Measurements from ENCODE around the gene SLC35B2. TPM values are rescaled to one million over a fixed set of nuclear protein-coding genes. Genes with fewer than 3 reads are reported as not detected.
"Not testable (repeated sequence)": the region's sequence is repeated elsewhere in the genome, so short reads cannot be mapped to it uniquely, and the experiment has no call there.

Gene SLC35B2
- total and polyA plus RNA-seq, 2 experiments from 2014 or later = 14.0 to 30.9 TPM

DNA sequence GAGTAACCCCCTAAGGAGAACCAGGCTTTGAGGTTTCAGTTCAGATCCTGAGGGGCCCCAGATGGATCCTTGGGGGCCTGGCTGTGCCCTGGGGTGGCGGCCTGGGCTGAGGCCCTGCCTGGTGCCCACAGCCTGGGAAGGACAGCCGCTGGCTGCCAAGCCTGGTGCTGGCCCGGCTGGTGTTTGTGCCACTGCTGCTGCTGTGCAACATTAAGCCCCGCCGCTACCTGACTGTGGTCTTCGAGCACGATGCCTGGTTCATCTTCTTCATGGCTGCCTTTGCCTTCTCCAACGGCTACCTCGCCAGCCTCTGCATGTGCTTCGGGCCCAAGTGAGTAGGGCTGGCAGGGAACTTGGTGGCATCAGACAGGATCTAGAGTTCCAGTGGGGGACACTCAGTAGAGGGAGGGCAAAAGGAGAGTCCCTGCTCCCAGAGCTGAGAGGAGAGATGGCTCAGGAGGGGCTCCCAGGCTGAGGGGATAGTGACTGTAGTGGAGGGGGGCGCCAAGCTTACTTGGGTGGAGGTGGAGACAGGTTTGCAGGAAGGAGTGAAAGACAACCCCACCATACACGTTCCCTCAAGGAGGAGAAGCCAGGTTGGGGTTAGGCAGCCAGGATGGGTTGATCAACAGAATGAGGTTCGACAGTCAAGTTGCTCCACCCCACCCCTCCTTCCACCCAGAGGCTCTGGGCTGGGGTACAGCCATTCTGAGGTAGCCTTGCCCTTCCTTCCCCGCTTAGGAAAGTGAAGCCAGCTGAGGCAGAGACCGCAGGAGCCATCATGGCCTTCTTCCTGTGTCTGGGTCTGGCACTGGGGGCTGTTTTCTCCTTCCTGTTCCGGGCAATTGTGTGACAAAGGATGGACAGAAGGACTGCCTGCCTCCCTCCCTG lies 24.4 kb downstream of the SLC35B2 start (continued):
- TF ChIP-seq, protein P1, sequence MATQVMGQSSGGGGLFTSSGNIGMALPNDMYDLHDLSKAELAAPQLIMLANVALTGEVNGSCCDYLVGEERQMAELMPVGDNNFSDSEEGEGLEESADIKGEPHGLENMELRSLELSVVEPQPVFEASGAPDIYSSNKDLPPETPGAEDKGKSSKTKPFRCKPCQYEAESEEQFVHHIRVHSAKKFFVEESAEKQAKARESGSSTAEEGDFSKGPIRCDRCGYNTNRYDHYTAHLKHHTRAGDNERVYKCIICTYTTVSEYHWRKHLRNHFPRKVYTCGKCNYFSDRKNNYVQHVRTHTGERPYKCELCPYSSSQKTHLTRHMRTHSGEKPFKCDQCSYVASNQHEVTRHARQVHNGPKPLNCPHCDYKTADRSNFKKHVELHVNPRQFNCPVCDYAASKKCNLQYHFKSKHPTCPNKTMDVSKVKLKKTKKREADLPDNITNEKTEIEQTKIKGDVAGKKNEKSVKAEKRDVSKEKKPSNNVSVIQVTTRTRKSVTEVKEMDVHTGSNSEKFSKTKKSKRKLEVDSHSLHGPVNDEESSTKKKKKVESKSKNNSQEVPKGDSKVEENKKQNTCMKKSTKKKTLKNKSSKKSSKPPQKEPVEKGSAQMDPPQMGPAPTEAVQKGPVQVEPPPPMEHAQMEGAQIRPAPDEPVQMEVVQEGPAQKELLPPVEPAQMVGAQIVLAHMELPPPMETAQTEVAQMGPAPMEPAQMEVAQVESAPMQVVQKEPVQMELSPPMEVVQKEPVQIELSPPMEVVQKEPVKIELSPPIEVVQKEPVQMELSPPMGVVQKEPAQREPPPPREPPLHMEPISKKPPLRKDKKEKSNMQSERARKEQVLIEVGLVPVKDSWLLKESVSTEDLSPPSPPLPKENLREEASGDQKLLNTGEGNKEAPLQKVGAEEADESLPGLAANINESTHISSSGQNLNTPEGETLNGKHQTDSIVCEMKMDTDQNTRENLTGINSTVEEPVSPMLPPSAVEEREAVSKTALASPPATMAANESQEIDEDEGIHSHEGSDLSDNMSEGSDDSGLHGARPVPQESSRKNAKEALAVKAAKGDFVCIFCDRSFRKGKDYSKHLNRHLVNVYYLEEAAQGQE (IDR thresholded peaks at IDR 0.05; ENCODE audit: unreplicated experiment) = no peak
- TF ChIP-seq, protein P2, sequence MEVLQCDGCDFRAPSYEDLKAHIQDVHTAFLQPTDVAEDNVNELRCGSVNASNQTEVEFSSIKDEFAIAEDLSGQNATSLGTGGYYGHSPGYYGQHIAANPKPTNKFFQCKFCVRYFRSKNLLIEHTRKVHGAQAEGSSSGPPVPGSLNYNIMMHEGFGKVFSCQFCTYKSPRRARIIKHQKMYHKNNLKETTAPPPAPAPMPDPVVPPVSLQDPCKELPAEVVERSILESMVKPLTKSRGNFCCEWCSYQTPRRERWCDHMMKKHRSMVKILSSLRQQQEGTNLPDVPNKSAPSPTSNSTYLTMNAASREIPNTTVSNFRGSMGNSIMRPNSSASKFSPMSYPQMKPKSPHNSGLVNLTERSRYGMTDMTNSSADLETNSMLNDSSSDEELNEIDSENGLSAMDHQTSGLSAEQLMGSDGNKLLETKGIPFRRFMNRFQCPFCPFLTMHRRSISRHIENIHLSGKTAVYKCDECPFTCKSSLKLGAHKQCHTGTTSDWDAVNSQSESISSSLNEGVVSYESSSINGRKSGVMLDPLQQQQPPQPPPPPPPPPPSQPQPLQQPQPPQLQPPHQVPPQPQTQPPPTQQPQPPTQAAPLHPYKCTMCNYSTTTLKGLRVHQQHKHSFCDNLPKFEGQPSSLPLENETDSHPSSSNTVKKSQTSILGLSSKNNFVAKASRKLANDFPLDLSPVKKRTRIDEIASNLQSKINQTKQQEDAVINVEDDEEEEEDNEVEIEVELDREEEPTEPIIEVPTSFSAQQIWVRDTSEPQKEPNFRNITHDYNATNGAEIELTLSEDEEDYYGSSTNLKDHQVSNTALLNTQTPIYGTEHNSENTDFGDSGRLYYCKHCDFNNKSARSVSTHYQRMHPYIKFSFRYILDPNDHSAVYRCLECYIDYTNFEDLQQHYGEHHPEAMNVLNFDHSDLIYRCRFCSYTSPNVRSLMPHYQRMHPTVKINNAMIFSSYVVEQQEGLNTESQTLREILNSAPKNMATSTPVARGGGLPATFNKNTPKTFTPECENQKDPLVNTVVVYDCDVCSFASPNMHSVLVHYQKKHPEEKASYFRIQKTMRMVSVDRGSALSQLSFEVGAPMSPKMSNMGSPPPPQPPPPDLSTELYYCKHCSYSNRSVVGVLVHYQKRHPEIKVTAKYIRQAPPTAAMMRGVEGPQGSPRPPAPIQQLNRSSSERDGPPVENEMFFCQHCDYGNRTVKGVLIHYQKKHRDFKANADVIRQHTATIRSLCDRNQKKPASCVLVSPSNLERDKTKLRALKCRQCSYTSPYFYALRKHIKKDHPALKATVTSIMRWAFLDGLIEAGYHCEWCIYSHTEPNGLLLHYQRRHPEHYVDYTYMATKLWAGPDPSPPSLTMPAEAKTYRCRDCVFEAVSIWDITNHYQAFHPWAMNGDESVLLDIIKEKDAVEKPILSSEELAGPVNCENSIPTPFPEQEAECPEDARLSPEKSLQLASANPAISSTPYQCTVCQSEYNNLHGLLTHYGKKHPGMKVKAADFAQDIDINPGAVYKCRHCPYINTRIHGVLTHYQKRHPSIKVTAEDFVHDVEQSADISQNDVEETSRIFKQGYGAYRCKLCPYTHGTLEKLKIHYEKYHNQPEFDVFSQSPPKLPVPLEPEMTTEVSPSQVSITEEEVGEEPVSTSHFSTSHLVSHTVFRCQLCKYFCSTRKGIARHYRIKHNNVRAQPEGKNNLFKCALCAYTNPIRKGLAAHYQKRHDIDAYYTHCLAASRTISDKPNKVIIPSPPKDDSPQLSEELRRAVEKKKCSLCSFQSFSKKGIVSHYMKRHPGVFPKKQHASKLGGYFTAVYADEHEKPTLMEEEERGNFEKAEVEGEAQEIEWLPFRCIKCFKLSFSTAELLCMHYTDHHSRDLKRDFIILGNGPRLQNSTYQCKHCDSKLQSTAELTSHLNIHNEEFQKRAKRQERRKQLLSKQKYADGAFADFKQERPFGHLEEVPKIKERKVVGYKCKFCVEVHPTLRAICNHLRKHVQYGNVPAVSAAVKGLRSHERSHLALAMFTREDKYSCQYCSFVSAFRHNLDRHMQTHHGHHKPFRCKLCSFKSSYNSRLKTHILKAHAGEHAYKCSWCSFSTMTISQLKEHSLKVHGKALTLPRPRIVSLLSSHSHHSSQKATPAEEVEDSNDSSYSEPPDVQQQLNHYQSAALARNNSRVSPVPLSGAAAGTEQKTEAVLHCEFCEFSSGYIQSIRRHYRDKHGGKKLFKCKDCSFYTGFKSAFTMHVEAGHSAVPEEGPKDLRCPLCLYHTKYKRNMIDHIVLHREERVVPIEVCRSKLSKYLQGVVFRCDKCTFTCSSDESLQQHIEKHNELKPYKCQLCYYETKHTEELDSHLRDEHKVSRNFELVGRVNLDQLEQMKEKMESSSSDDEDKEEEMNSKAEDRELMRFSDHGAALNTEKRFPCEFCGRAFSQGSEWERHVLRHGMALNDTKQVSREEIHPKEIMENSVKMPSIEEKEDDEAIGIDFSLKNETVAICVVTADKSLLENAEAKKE (CRISPR knock-in tag; IDR thresholded peaks at IDR 0.05) = no peak
- TF ChIP-seq JUNB (IDR thresholded peaks at IDR 0.05; ENCODE audit: unreplicated experiment) (no peak), STAT1 (IDR thresholded peaks at IDR 0.05; ENCODE audit: unreplicated experiment) (no peak)
- TF ChIP-seq, protein P3, sequence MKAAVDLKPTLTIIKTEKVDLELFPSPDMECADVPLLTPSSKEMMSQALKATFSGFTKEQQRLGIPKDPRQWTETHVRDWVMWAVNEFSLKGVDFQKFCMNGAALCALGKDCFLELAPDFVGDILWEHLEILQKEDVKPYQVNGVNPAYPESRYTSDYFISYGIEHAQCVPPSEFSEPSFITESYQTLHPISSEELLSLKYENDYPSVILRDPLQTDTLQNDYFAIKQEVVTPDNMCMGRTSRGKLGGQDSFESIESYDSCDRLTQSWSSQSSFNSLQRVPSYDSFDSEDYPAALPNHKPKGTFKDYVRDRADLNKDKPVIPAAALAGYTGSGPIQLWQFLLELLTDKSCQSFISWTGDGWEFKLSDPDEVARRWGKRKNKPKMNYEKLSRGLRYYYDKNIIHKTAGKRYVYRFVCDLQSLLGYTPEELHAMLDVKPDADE (IDR thresholded peaks at IDR 0.05) = no peak

DNA sequence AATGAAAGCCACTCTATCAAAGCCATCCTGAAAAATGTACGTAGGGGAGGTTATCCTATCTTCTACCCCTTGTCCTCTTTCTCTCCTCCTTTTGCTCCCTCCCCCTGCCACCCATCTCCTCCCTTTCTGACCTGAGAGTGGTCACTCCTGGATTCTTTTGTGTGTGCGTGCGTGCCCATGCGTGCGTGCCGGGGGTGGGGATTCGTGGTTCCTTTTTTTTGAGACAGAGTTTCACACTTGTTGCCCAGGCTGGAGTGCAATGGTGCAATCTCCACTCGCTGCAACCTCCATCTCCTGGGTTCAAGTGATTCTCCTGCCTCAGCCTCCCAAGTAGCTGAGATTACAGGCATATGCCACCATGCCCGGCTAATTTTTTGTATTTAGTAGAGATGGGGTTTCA lies 25.9 kb downstream of the SLC35B2 start:
- not testable (repeated sequence) for H3K4me2 ChIP-seq; DNase-seq (ENCODE audit: low spot score); H3K4me3 Mint-ChIP-seq; ATAC-seq; H3K4me3 ChIP-seq; H3K27ac Mint-ChIP-seq; H3K27me3 ChIP-seq (ENCODE audit: insufficient read depth); H2AFZ ChIP-seq; H3K9me3 Mint-ChIP-seq; H3K27ac ChIP-seq (ENCODE audit: low read depth); H3K36me3 ChIP-seq (ENCODE audit: insufficient read depth); H3K9me2 ChIP-seq (ENCODE audit: insufficient read depth)
- Mint-ChIP-seq H3K36me3 (ENCODE audit: low read depth) (peaks cover 82% of the 10 kb centered on the region), H3K4me1 (peaks cover 56% of the 10 kb centered on the region), H3K27me3 (ENCODE audit: insufficient read depth, low read depth, poor library complexity) (peaks cover 21% of the 10 kb centered on the region)
- Histone ChIP-seq H4K20me1 (replicated peaks; ENCODE audit: insufficient read depth) (peaks cover 21% of the 10 kb centered on the region), H3K4me1 (ENCODE audit: insufficient read depth) (peaks cover 11% of the 10 kb centered on the region; the same call in 1 of the 2 replicates), H3F3A (replicated peaks; ENCODE audit: low read depth) (peaks cover 23% of the 10 kb centered on the region), H3K79me2 (replicated peaks; ENCODE audit: insufficient read depth) (peaks cover 18% of the 10 kb centered on the region)

Measured in GM23338 (cell line).